Neural crest cell (in vitro differentiated cells): ENCODE results near the gene MAP1A. TPM values are rescaled to one million over a fixed set of nuclear protein-coding genes. Genes with fewer than 3 reads are reported as not detected.

ENCODE experiments used
- DNase-seq: peaks from one replicate; pipeline ENCODE4 v3.0.0; 2021; ENCODE audit warnings: low read depth, mixed read lengths, low spot score
- H3K27ac Mint-ChIP-seq: one replicate; pipeline ENCODE4 v1.8.0; 2021; ENCODE audit warnings: mild to moderate bottlenecking, mixed read lengths; ENCODE audit not compliant: unreplicated experiment
- H3K27me3 Mint-ChIP-seq: 2 replicates; pipeline ENCODE4 v1.8.0; 2021; ENCODE audit warnings: low read depth, mild to moderate bottlenecking, mixed read lengths
- H3K36me3 Mint-ChIP-seq: 2 replicates; pipeline ENCODE4 v1.8.0; 2021; ENCODE audit warnings: low read depth, mild to moderate bottlenecking, mixed read lengths
- H3K4me1 Mint-ChIP-seq: 2 replicates; pipeline ENCODE4 v1.8.0; 2021; ENCODE audit warnings: mixed read lengths
- H3K4me3 Mint-ChIP-seq: one replicate; pipeline ENCODE4 v1.8.0; 2021; ENCODE audit warnings: mild to moderate bottlenecking, mixed read lengths
- H3K9me3 Mint-ChIP-seq: 2 replicates; pipeline ENCODE4 v1.8.0; 2021; ENCODE audit warnings: mixed read lengths
- total RNA-seq: library from RNA; stranded (reverse); gene quantifications from 2 replicates; pipeline ENCODE4 v1.2.1, GENCODE V29; 2021
- TF ChIP-seq, protein P1 (sequence below): fragments of 200-600 bp; sonication (generic); conservative IDR thresholded peaks from 2 replicates; pipeline ENCODE4 v1.5.0; 2021; ENCODE audit warnings: antibody characterized with exemption, mild to moderate bottlenecking

Gene MAP1A
- total RNA-seq, 1 donor from 2014 or later, result 25.2 TPM

DNA sequence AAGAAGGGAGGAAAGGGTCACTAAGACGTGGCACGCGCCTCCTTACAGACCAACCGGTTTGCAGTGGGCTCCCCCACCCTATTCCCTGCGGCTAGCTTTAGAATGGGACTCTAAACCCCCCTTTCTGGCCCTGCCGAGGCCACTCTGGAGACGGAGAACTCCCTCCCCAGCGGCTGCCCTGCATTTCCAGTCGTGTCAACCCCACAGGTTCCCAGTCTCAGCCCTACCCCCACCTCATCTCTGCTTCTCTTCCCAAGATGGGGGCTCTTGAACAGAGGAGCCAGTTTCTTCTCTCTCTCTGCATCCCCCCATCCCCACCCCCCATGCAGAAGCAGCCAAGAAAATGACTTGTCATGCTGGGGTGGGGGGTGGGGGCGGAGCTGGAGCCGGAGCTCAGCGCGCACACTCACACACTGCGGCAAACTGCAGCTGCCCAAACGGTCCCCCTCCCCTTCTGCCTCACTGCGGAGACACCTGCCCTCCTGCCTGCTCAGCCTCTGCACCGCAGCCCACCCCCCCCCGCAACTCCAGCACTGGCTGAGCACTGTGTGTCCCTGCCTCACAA is 871 bp downstream of the MAP1A start:
- H3K9me3 Mint-ChIP-seq, result peaks cover 3% of the 10 kb centered on the region
- H3K4me1 Mint-ChIP-seq, result peaks cover 65% of the 10 kb centered on the region
- TF ChIP-seq, protein P1, sequence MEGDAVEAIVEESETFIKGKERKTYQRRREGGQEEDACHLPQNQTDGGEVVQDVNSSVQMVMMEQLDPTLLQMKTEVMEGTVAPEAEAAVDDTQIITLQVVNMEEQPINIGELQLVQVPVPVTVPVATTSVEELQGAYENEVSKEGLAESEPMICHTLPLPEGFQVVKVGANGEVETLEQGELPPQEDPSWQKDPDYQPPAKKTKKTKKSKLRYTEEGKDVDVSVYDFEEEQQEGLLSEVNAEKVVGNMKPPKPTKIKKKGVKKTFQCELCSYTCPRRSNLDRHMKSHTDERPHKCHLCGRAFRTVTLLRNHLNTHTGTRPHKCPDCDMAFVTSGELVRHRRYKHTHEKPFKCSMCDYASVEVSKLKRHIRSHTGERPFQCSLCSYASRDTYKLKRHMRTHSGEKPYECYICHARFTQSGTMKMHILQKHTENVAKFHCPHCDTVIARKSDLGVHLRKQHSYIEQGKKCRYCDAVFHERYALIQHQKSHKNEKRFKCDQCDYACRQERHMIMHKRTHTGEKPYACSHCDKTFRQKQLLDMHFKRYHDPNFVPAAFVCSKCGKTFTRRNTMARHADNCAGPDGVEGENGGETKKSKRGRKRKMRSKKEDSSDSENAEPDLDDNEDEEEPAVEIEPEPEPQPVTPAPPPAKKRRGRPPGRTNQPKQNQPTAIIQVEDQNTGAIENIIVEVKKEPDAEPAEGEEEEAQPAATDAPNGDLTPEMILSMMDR, result no peak
- peak; percentile 17 for DNase-seq
- H3K27ac Mint-ChIP-seq, result peak overlapping the region; percentile 69
- H3K27me3 Mint-ChIP-seq, result no peaks in the 10 kb centered on the region
- H3K36me3 Mint-ChIP-seq, result peaks cover 29% of the 10 kb centered on the region
- peak overlapping the region; percentile 92 for H3K4me3 Mint-ChIP-seq

- H3K9me3 Mint-ChIP-seq, result peaks cover 3% of the 10 kb centered on the region
- peaks cover 38% of the 10 kb centered on the region for H3K36me3 Mint-ChIP-seq
- DNase-seq, result no peak
- TF ChIP-seq, protein P1, result no peak
- H3K27me3 Mint-ChIP-seq, result no peaks in the 10 kb centered on the region
- H3K4me3 Mint-ChIP-seq, result peak overlapping the region; percentile 92
- H3K4me1 Mint-ChIP-seq, result peaks cover 60% of the 10 kb centered on the region
- no peak overlapping the region for H3K27ac Mint-ChIP-seq
Measured at GRCh38 chr15:43519196-43519595, 1.8 kb downstream of the MAP1A start.

DNA sequence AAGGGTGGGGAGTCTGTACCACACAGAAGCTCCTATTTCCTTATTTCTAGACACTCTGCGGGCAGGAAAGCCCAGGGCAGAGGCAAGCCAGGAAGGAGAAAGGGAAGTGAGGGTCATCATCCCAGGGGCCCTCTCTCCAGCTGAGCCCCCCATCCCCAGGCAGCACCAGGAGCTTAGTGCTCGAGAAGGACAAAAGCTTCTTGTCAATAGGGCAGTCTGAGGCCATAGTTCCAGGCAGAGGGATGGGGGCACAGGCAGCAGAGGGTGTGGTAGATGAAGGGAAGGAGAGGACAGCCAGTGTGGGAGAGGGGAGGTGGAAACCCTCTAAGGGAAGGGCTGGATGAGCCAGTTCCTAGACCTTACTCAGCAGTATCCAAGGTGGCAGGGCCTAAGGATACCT is 2.7 kb downstream of the MAP1A start:
- TF ChIP-seq, protein P1, result no peak
- no peak for DNase-seq
- Mint-ChIP-seq H3K27me3 (no peaks in the 10 kb centered on the region), H3K36me3 (peaks cover 44% of the 10 kb centered on the region), H3K4me1 (peaks cover 54% of the 10 kb centered on the region), H3K4me3 (peak overlapping the region; percentile 92), H3K27ac (peak overlapping the region; percentile 57), H3K9me3 (peaks cover 3% of the 10 kb centered on the region)

GRCh38 chr15:43521419-43521818 is 4.0 kb downstream of the MAP1A start:
- H3K27me3 Mint-ChIP-seq, result no peaks in the 10 kb centered on the region
- H3K36me3 Mint-ChIP-seq, result peaks cover 56% of the 10 kb centered on the region
- TF ChIP-seq, protein P1, result no peak

GRCh38 chr15:43522247-43522646 is 4.8 kb downstream of the MAP1A start:
- Mint-ChIP-seq H3K27ac (no peak overlapping the region), H3K27me3 (no peaks in the 10 kb centered on the region), H3K36me3 (peaks cover 57% of the 10 kb centered on the region), H3K4me3 (no peak overlapping the region), H3K4me1 (peaks cover 35% of the 10 kb centered on the region), H3K9me3 (peaks cover 8% of the 10 kb centered on the region)
- TF ChIP-seq, protein P1, result no peak
- DNase-seq, result no peak

More at GRCh38 chr15:43521419-43521818, 4.0 kb downstream of the MAP1A start:
- no peak for DNase-seq
- Mint-ChIP-seq H3K4me1 (peaks cover 43% of the 10 kb centered on the region), H3K9me3 (peaks cover 8% of the 10 kb centered on the region), H3K4me3 (peak overlapping the region; percentile 56), H3K27ac (no peak overlapping the region)
